T-helper 1 cell treated with Interleukin-12 subunit alpha and Interleukin-12 subunit beta and Interleukin-4 antibody, amounts not matched to agents 30 ng/mL and 1 ng/mL, for 36 hours (primary cell): ENCODE results near the gene TRPM2. TPM values are rescaled to one million over a fixed set of nuclear protein-coding genes. Genes with fewer than 3 reads are reported as not detected.

ENCODE experiments used
- intact Hi-C: fragments of 100-400 bp; cut with micrococcal nuclease; formaldehyde crosslinking; loops from one replicate; pipeline ENCODE4 v1.15.1; 2024
- total RNA-seq: library from RNA; stranded (reverse); gene quantifications from 2 replicates; pipeline ENCODE4 v1.2.3, GENCODE V29; 2022

Gene TRPM2
- total RNA-seq, 1 donor from 2014 or later = 35.2 TPM

DNA sequence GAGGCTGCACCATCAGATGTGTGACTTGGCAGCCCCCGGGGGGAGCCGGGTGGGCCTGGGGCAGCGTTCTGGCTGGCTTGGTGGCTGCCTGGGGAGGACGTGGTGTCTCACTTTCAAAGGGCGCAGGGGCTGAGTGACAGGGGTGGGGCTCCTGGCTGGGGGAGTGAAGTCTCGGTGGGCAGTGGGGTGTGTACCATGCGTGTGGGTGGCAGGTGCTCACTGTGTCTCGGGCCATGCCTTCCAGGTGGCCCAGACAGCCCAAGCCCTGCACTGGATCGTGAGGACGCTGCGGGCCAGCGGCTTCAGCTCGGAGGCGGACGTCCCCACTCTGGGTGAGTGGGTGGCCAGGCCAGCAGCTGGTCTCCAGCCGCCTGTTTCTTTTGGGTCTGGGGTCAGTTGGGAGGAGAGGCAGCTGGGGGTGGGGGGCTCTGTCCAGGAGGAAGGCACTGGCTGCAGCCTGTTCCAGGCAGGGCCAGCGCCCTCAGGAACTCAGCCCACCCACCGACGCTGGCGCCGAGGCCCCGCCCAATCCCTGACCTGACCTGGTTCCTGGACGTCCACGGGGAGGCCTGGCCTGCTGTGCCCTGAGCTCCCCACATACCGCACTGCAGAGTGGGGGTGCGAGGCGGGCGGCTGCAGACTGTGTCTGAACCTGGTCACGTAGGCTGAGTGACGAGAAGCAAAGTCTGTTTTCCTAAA, 71.3 kb downstream of the TRPM2 start:
- intact Hi-C loops = loop anchor here (5.0 kb wide), 1 partner anchor 1452 kb away; the partner anchor contains the start of gene PKNOX1

DNA sequence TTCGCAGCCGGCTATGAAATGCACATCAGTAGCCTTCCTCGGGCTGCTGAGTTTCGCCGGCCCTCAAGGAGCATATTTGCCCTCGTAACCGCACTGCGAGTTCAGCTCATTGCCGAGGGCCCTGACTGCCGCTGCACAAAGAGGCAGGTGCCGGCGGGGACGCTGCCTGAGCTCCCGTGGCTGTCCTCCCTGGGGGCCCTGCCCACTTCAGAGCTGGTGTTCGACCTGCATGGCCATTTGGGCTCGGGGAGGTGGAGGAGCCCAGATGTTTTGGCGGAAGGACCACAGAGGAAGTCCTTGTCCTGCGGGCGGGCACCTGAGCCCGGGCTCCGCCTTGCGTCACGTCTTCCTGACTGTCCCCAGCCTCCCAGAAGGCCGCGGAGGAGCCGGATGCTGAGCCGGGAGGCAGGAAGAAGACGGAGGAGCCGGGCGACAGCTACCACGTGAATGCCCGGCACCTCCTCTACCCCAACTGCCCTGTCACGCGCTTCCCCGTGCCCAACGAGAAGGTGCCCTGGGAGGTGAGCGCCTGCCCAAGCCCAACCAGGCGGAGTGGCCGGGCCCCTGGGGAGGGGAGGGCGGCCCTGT, 72.0 kb downstream of the TRPM2 start:
- intact Hi-C loops = loop anchor here (5.0 kb wide), 1 partner anchor 1453 kb away; the partner anchor contains the start of gene PKNOX1

GRCh38 chr21:44425895-44426662, 72.7 kb downstream of the TRPM2 start:
- intact Hi-C loops = loop anchor here (5.0 kb wide), 1 partner anchor 1454 kb away; the partner anchor contains the start of gene PKNOX1

GRCh38 chr21:44426663-44427191, 73.3 kb downstream of the TRPM2 start:
- intact Hi-C loops = loop anchor here (5.0 kb wide), 1 partner anchor 1454 kb away; the partner anchor contains the start of gene PKNOX1

DNA sequence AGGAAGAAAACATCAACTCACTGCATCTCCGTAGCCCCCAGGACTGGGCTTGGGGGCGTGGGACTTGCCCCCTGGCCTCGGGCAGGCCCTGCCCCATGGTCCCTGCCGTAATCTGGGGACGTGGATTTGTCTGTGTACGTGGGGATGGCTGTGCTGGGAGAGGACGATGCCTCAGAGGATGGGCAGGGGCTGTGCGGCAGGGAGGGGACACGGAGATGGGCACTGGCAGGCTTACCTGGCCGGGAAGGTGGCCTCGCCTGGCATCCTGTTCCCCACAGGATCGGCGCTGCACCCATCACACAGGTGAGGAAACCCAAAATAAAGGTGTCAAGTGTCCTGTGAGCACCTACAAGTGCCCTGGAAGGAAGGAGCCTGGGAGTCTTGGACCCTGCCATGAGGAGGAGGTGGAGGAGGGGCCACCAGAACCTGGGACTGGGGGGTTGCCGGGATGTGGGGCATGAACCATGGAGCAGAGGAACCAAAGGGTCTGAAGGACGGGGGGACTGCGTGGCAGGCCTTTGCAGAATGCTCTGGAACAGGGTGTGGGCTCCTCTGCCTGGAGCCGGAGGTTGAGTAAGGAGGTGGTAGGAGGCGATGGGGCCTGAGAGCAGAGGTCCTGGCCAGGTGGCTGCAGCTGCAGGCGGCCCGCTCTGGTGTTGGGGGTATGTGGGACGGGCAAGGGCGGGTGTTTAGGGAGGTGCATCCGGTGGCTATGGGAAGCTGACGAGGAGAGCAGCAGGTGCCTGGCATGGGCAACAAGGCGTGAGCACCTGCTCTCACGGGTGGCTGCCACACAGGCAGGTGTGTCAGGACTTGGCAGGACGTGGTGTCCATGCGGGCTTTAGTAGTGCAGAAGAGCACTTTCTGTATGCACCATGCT, 74.1 kb downstream of the TRPM2 start:
- intact Hi-C loops = loop anchor here (1.0 to 5.0 kb wide), 4 partner anchors 28 to 1455 kb away; partner anchors contain the start of genes CFAP410, LRRC3 and PKNOX1

- intact Hi-C loops = loop anchor here (1.0 to 5.0 kb wide), 4 partner anchors 27 to 1456 kb away; partner anchors contain the start of genes CFAP410, LRRC3 and PKNOX1
Measured at GRCh38 chr21:44428281-44428960, 75.0 kb downstream of the TRPM2 start.

- intact Hi-C loops = loop anchor here (5.0 kb wide), 1 partner anchor 1458 kb away; the partner anchor contains the start of gene PKNOX1
Measured at GRCh38 chr21:44429894-44430293, 76.5 kb downstream of the TRPM2 start.

DNA sequence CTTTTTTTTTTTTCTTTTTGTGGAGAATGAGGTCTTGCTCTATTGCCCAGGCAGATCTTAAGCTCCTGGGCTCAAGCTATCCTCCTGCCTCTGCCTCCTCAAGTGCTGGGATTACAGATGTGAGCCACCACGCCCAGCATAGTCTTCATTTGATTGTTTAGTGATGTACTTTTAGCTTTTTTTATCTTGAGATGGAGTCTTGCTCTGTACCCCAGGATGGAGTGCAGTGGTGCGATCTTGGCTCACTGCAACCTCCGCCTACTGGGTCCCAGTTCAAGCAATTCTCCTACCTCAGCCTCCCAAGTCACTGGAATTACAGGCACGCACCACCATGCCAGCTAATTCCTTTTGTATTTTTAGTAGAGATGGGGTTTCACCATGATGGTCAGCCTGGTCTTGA, 77.9 kb downstream of the TRPM2 start:
- intact Hi-C loops = no loop called here

GRCh38 chr21:44432841-44433790, 79.7 kb downstream of the TRPM2 start:
- intact Hi-C loops = no loop called here

DNA sequence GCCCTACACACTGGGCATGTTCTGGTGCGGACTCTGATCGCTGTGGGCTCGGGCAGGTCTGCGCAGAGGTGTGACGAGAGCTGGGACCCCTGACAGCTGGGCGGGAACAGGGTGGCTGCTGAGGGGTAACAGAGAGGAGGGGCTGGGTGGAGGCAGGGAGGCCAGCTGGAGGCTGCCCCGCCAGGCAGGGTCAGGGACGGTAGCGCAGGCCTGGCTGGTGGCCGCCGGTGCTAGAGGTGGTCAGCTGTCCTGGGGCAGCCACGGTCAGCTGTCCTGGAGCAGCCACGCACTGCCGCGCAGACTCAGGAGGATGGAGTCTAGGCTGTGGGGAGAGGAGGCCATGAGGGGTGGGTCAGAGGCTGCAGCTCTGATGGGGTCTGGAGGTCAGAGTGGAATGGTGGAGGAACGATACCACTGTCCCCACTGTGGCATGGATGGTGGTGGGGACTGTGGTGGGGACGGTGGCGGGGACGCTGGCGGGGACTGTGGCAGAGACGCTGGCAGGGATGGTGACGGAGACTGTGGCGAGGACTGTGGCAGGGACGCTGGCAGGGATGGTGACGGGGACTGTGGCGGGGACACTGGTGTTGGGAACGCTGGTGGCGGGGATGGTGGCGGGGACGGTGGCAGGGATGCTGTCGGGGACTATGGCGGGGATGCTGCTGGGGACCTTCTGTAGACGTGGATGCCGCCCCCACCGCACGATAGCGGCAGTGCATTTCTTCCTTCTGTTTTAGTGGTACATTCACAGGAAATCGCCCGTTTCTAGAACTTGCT, 80.6 kb downstream of the TRPM2 start:
- intact Hi-C loops = no loop called here

- intact Hi-C loops = no loop called here
Measured at GRCh38 chr21:44434568-44434925, 81.1 kb downstream of the TRPM2 start.

DNA sequence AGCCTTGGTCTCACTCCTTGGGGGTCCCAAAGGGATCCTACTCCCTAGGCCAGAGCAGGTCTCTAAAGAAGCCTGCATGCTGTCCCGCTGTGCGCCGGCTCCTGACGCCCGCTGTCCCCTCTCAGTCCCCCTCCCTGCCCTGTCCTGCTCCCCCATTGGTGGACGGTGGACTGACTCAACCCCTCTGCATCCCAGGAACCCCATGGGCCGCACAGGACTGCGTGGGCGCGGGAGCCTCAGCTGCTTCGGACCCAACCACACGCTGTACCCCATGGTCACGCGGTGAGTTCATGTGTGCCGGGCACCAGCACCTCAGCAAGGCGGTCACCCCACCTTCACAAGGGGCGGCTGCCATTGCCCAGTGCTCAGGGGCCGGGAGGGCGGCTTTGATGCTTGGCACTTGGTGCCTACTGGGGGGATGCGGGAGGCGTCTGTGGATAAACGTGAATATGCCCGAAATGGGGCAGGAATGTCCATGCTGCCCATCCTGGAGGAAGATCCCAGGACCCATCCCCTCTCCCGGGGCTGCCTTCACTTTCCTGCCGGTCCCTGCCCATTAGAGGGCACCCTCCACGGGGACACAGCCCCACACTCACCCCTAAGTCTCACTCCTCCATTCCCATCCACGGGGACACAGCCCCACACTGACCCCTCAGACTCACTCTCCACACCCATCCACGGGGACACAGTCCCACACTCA, 81.7 kb downstream of the TRPM2 start:
- intact Hi-C loops = no loop called here

GRCh38 chr21:44436111-44436611, 82.7 kb downstream of the TRPM2 start:
- intact Hi-C loops = no loop called here

DNA sequence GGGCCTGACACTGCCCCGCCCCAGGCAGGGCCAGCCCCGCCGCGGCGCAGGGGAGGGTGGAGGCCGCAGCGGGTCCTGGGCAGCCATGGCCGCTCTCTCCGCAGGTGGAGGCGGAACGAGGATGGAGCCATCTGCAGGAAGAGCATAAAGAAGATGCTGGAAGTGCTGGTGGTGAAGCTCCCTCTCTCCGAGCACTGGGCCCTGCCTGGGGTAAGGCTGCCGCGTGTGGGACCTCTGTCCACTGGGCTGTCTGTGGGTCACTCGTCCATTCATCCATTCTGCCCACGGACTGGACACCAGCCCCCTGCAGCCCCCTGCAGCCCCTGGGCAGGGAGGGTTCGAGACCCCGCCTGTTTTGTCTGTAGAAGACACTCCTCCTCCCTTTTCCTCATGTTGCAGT, 83.5 kb downstream of the TRPM2 start:
- intact Hi-C loops = no loop called here

- intact Hi-C loops = no loop called here
Measured at GRCh38 chr21:44437371-44437695, 83.9 kb downstream of the TRPM2 start.

GRCh38 chr21:44437696-44438431, 84.4 kb downstream of the TRPM2 start:
- intact Hi-C loops = no loop called here
